Stromal cell of bone marrow (primary cell): ENCODE data around the gene GRPEL1.
"Not testable (repeated sequence)": the region's sequence is repeated elsewhere in the genome, so short reads cannot be mapped to it uniquely, and the experiment has no call there.

ENCODE experiments used
- DNase-seq: peaks from one replicate; pipeline ENCODE4 v3.0.0-alpha.2; 2012; ENCODE audit warnings: low read depth

The GRPEL1 gene

DNA sequence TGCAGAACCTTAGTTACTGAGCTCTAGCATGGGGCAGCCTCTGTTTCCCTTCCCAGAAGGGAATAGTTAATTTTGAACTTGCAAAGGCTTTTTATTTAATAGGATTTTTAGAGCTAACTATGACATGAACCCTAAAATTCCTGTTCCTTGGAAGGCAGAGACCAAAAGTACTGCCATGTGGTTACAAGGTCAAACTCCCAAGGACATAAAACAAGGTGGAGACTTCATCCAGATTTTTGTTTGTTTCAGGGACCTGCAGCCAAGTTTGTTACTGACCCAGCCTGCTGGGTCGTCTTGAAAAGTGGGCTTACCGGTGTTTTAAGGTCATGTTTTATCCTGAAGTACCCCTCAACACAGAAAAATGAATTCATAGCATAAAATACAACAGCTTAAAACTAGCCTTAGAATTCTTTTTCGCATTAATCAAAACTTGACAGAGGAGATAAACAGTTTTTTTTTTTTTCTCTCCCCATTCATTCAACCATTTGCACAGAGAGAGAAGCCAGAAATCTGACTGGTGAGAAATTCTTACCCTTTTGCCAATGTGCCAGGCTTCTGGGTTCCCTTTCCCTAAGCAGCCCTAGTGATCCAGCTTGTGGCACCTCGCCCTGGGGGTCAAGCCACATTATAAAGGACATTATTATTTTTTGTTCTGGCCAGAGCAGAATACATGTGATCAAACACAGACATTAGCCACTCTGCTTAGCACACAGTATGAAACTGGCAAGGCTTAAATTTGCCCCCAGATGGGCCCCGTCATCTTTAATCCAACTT, 21.5 kb upstream of the GRPEL1 start:
- DNase-seq = no peak

DNA sequence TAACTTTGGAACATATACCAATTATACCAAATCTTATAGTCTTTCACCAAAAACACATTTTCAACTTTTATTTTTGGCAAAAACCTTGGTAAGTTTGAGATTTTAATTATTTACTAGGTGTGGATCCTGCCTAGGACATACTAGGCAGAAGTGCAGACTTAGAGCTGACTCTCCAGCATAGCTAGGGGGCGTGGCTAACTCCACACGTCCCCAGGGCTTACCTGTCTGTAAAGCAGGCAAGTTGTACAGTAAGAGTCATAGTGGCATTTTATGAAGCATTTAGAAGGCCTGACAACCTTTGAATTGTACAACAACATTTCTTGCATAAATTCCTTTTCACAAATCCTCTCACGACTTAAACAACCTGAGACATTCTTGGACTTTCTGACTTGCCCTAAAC, 19.2 kb upstream of the GRPEL1 start:
- DNase-seq = no peak

DNA sequence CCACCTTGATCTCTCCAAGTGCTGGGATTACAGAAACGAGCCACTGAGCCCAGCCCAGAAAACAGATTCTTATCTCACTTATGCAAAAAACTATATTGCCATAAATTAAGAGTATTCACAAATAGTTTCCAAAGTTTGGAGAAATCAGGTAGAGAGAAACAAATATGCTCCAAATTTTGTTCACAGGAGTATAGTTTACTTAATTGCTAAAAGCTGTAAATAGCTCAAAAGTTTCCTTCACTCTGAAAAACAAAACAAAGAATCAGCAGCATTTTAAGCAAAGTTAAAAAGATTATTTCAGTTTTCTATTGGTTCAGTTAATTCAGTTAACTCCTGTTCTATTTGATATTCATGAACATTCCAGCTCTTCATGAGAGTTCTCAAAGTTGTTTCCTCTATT, 18.5 kb upstream of the GRPEL1 start:
- DNase-seq = no peak

DNA sequence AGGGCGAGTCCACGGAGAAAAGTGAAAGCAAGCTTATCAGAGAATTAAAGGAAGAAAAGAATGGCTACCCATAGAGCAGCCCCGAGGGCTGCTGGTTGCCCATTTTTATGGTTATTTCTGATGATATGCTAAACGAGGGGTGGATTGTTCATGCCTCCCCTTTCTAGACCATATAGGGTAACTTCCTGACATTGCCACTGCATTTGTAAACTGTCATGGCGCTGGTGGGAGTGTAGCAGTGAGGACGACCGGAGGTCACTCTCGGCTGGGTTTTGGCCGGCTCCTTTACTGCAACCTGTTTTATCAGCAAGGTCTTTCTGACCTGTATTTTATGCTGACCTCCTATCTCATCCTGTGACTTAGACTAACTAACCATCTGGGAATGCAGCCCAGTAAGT, 16.7 kb upstream of the GRPEL1 start:
- not testable (repeated sequence) for DNase-seq

DNA sequence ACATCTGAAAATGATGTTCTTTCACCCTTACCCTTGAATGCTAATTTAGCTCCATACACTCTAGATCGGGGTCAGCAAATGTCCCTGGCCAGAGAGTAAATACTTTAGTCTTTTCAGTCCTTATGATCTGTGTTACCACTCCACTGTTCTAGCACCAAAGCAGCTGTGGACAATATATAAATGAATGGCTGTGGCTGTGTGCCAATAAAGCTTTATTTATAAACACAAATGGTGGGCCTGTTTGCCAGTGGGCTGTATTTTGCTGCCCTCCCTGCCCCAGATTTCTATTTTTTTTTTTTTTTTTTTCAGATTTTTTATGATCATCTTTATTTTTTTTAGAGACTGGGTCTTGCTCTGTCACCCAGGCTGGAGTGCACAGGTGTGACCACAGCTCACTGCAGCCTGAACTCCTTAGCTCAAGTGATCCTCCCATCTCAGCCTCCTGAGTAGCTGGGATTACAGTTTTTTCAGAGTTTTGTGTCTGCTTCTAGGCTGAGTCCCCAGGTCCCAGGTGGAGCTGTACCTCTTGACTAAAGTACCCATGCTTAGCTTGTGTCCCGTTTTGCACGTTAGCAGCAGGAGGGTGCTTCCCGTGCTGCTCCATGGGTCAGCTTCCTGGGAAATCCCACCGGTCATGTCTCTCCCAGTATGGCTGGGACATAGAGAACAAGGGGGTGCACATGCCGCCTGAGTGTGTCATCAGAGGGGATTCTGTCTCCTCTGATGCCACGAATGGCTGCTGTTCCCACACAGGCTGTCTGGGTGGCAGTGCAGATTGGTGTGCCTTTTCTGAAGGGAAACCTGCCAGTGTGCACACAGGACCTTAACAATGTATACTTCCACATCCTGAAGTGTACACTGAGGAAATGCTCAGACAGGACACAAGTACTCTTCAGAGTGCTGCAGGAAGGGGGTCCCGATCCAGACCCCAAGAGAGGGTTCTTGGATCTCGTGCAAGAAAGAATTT, 16.0 kb upstream of the GRPEL1 start:
- DNase-seq = no peak

DNA sequence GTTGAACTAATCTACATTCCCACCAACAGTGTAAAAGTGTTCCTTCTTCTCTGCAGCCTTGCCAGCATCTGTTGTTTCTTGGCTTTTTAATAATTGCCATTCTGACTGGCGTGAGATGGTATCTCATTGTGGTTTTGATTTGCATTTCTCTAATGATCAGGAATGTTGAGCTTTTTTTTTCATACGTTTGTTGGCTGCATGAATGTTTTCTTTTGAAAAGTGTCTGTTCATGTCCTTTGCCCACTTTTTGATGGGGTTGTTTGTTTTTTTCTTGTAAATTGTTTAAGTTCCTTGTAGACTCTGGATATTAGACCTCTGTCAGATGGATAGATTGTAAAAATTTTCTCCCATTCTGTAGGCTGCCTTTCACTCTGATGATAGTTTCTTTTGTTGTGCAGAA, 12.0 kb upstream of the GRPEL1 start:
- not testable (repeated sequence) for DNase-seq

DNA sequence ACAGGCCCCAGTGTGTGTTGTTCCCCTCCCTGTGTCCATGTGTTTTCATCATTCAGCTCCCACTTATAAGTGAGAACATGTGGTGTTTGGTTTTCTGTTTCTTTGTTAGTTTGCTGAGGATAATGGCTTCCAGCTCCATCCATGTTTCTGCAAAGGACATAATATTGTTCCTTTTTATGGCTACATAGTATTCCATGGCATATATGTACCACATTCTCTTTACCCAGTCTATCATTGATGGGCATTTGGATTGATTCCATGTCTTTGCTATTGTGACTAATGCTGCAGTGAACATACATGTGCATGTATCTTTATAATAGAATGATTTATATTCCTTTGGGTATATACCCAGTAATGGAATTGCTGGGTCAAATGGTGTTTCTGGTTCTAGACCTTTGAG, 11.6 kb upstream of the GRPEL1 start:
- not testable (repeated sequence) for DNase-seq

DNA sequence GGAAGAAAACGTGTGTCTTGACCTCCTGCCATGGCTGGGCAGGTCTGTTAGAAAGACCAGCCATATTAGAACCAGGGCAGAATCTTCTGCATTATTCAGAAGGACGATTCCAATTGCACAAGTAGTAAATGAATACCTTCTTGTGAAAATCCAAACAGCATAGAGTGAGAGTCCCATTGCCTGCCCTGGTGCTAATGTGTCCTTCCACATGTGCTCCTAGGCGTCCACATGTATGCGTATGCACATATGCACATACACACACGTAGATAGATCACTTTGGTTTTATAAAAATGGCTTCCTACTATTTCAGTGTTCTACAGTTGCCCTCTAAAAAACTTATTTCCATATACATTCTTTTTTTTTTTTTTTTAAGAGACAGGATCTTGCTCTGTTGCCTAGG, 10.2 kb upstream of the GRPEL1 start:
- DNase-seq = no peak

DNA sequence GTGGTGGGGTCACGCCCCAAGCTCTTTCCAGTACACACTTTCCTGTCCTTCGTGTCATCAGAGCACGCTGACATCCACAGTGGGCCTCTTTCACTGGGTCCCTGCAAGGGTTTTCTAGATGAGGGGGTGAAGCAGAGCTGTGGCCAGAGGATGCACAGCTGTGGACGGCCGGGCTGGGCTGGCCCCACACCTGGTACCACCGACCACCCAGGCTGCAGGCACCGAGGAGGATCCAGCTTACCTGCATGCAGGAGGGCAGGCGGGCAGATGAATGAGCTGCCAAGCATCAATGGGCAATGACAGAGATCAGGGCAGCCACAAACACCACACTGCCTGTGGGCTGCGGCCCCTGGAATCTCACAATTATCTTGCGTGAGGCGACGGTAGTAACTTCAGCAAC, 9.5 kb upstream of the GRPEL1 start:
- no peak for DNase-seq

DNA sequence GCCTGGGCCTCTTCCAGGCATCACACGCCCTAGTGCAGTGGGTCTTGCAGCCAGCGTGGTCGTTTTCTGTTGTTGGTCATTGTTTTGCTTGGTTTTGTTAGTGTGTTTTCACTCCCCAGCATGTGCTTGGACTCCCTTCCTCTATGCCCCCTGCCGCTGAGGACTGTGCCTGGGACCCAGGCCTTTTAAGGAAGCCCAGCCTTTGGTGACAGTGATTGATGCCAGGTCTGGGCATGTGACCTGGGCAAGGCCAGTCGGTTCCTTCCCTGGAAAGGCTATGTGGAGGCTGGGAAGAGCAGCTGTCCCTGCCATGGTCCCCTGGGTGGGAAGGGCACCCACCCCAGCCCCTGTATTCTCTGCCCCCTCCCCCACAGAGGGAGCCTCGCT, 8.8 kb upstream of the GRPEL1 start:
- no peak for DNase-seq

DNA sequence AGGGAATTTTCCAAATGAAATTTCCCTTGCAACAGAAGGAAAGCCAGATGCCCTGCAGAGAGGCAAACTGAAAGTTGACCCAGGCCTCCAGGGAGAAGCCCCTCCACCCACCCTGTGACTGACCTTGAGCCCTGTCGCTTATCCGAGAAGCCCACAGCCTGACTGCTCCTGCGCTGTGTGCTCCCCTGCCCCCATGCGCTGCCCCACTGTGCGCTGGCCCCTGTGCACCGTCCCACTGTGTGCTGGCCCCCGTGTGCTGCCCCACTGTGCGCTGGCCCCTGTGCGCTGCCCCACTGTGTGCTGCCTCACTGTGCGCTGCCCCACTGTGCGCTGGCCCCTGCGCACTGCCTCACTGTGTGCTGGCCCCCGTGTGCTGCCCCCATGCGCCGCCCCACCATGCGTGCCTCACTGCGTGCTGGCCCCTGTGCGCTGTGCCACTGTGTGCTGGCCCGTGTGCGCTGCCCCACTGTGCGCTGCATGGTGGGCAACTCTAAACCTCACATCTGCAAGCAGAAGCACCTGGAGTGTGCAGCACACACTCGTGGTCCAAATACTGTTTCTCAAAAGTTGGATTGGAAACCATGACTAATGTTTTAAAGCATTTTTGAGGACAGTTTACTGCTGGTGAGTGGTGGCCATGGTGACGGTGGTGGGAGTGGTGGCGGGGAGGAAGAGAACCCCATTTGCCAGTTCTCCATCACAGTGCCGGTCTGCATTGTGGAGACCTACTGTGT, 8.3 kb upstream of the GRPEL1 start:
- DNase-seq = no peak

DNA sequence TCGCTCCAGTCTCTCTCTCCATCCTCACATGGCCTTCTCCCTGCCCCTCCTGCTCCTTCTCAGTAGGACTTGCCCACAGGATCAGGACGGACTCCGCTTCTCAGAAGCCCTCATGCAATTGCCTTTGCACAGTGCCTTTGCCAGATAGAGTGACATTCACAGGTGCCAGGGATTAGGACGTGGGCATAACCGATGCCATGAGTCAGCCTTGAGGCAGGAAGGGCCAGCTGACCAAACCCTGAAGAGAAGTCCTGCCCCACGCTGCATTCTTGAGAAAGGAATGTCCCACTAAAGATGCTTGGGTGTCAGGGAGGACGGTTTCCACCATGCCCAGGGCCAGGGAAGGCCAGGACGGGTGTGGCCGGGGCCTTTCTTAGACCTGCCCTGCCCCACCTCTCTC, 6.6 kb upstream of the GRPEL1 start:
- DNase-seq = no peak

DNA sequence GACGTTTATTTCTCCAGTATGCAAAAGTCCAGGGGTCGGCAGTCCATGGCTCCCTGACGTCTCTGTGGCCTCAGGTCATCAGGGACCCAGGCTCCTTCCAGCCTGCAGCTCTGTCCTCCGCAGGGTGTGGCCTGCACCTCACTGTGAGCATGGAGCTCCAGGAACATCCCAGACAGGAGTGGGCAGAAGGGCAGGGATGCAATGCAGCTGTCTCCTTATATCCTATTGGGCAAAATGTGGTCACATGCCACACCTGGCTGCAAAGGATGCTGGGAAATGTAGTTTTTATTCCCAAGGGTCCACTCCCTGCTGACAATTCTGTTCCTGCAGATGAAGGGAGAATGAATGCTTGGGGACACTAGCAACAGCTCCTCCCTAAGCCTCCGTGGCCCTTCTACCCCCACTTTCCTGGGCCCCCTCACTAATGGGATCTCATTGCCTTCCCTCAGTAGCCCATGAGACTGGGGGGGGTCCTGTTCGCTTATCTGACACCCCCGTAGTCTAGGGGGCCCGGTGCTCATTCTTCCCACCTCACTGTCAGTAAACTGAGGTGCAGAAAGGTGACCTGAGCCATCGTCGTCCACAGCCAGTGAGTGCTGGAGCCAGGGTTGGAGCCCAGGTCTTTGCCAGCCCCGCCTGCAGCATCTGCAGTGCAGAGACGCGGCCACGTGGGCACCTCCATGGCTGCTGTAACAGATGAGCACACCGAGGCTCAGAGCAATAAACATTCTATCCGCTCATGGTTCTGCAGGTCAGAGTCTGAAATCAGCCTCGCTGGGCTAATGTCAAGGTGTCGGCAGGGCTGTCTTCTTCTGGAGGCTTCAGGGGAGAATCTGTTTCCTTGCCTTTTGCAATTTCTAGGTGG, 5.9 kb upstream of the GRPEL1 start:
- DNase-seq = no peak

DNA sequence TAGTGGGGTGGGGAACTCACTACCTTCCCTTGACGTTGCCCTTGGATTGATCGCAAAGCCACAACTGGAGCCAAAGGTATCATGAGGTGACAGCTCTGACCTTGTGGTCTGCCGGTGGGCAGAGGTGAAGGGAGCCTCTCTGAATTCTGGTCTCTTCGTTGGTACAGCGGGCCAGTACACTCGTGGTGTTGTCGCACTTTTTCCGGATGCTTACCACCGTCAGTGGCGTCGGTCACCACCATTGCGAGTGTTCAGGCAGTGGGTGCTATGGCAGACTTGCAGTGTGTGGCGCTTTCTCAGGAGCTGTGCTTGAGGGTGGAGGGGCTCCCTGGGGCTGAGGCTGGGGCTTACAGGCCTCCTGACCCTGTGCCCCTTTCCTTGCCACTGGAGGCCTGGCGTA, 5.2 kb upstream of the GRPEL1 start:
- no peak for DNase-seq

DNA sequence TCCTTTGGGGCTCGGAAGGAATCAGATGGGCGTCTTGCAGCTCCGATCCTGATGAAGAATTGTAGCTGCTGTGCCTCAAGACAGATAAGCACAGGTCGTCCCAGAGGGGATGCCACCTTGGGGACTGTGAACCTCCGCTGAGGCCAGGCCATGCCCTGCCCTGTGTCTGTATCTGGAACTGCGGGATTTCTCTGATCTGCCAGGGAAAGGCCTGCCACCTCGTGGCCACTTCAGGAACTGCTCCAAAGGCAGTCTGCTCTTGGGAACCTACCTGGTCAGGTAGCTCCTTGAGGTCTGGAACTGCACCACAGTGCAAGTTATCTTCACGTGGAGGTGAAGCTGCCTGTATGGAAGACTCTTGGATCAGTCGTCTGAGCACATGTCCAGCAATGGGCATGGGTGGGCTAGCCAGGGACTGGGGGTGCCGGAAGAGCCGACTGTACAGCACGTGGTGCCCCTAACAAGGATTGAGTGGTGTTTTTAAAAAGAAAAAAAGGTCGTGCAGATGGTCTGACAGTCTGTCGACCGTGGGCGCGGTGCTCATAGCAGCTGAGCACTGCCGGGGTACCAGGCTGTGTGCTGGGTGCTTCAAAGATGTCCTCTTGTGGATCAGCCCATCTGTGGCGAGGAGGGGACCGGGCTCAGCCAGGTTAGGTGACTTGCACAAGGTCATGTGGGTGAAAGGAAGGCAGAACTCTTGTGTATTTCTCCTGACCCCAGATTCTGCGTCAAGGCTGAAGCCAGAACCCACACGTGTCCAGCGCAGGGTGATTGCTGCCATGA, 3.1 kb upstream of the GRPEL1 start:
- no peak for DNase-seq

DNA sequence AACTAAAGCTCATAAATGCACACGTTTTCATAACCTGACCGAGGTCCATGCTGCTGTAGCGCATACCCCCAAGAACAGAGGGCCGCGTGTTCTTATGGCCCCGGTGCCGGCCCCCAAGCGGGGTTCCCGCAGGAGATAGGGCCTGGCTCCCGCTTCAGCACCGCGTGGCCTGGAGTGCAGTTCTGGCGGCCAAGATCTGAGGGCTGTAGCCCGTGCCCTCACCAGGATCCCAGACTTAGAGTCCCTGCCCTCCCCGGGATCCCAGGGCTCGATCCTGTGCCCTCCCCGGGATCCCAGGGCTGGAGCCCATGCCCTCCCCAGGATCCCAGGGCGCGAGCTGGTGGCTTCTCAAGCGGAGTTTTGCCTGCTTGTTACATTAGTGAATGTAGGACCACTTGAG, 1.0 kb upstream of the GRPEL1 start:
- no peak for DNase-seq

DNA sequence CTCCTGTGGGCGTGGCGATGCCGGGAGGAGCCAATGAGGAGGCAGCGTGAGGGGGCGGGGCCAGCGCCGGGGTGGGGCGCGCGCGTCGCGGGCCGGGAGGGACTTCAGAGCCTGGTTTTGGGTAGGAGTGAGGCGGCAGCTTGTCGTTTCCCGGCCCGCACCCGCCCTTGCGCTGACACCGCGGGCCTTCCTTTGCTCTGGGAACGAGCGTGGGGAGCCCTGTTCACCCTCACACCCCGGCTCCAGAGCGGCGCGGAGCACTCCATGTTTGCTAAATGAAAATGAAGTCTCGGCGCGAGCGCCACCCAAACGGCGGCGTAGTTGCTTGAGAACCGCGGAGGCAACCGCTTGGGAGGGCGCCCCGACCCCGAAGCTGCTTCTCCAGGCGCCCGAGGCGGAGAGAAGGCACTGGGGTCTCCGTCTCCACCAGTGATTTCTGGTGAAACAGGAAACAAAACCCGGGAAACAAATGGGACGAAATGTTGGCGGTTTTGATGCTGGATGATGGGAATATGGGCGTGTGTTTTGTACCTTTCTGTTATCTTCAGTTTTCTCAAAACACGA, 497 bp upstream of the GRPEL1 start:
- no peak for DNase-seq

DNA sequence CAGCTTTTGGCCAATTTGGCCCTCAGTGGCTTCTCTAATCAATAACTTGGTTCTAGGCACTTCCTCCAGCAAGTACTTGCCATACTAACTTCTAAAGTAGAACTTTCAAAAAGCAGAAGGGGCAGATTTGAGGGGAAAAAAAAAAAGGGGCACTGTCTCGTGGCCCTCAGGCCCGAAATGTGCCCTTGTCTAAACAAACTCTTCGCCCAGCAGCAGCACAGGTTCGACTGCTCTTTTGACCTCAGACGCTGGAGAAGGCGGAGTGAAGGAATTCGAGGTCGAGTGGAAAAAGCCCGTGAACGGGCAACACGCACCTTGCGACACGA, 775 bp downstream of the GRPEL1 start:
- DNase-seq = no peak

DNA sequence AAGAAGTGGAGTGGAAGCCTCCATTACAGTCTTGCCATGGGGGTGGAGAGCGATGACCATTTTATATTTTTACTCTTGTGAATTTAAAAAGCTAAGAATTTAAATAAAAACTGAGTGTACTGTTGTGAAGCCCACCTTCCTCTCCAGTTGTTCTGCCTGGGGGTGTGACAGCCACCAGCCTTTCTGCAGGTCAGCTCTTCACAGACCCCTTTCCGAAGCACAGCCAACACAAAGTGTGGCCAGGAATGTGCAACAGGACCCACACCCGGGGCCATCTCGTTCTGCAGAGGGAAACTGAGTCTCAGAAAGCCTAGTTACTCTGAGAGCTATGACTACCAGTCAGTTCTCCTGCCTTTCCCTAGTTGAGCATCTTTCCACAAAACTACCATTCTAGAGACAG, 1.4 kb downstream of the GRPEL1 start:
- no peak for DNase-seq

DNA sequence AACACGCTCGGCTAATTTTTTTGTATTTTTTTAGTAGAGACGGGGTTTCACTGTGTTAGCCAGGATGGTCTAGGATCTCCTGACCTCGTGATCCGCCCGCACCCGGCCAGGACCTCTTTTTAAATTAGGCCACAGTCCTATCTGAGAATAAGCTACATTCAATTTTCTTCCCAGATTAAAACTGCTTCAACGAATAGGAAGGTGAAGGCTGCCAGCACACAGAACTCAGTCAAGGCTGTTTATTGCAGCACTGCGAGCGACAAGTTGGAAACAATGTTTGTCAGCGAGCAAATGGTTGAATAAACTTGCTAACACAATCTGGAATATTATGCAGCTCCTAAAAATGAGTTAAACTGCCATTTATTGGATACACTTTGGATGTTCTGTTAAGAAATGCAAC, 1.9 kb downstream of the GRPEL1 start:
- no peak for DNase-seq

DNA sequence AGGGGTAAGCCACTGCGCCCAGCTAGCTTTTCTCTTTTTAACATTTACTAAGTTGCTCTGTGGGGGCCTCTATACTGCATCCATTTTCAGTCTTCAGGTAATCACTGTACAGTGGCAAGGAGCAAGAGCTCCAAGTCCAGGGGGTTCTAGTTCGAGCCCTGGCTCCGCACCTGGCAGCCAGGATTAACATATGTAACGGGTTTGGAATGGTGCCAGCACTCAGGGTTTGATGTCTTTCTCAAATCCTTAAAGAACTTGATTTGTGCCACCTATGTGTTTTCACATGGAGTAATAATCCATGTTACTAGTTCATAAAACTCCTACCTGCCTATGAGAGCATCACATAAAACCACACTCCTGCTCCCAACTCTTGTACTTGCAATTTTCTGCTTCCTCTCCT, 4.5 kb downstream of the GRPEL1 start:
- DNase-seq = no peak
